Neutrophil (primary cell): ENCODE measurements around the gene STPG1.

ENCODE experiments used
- H3K27ac ChIP-seq: fragments of 200-600 bp; sonication (generic); 2 replicates; pipeline ENCODE4 v1.5.1; 2016; ENCODE audit warnings: mild to moderate bottlenecking, moderate library complexity
- H3K27me3 ChIP-seq: fragments of 200-600 bp; sonication (generic); 2 replicates; pipeline ENCODE4 v1.6.0; 2016; ENCODE audit warnings: mild to moderate bottlenecking
- H3K36me3 ChIP-seq: fragments of 200-600 bp; sonication (generic); 2 replicates; pipeline ENCODE4 v1.5.1; 2017
- H3K4me1 ChIP-seq, 2 experiments: fragments of 200-600 bp in 1 of 2; sonication (generic) in 1 of 2; 1 replicate in 1 of 2; 2 replicates in 1 of 2; pipeline versions ENCODE4 v1.5.1 to v1.6.1; 2013 to 2016; ENCODE audit warnings: low read depth in 1 of 2, low read length in 1 of 2, mild to moderate bottlenecking in 1 of 2, moderate library complexity in 1 of 2; ENCODE audit not compliant: control insufficient read depth in 1 of 2, insufficient read depth in 1 of 2
- H3K4me3 ChIP-seq, 2 experiments: fragments of 200-600 bp in 1 of 2; sonication (generic) in 1 of 2; 1 replicate in 1 of 2; 2 replicates in 1 of 2; pipeline ENCODE4 v1.5.1; 2013 to 2016; ENCODE audit warnings: low read depth in 1 of 2, low read length in 1 of 2, mild to moderate bottlenecking in 1 of 2, moderate library complexity in 1 of 2
- H3K9me3 ChIP-seq: fragments of 200-600 bp; sonication (generic); 2 replicates; pipeline ENCODE4 v1.5.1; 2016
- TF ChIP-seq, protein P1 (sequence below): fragments of 200-600 bp; sonication (generic); IDR thresholded peaks from 2 replicates; pipeline ENCODE4 v1.5.1; 2016; ENCODE audit warnings: antibody characterized with exemption

The STPG1 gene

GRCh38 chr1:24362396-24362795 is 51.2 kb downstream of the STPG1 start:
- TF ChIP-seq, protein P1, sequence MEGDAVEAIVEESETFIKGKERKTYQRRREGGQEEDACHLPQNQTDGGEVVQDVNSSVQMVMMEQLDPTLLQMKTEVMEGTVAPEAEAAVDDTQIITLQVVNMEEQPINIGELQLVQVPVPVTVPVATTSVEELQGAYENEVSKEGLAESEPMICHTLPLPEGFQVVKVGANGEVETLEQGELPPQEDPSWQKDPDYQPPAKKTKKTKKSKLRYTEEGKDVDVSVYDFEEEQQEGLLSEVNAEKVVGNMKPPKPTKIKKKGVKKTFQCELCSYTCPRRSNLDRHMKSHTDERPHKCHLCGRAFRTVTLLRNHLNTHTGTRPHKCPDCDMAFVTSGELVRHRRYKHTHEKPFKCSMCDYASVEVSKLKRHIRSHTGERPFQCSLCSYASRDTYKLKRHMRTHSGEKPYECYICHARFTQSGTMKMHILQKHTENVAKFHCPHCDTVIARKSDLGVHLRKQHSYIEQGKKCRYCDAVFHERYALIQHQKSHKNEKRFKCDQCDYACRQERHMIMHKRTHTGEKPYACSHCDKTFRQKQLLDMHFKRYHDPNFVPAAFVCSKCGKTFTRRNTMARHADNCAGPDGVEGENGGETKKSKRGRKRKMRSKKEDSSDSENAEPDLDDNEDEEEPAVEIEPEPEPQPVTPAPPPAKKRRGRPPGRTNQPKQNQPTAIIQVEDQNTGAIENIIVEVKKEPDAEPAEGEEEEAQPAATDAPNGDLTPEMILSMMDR: no peak
- no peaks in the 10 kb centered on the region for H3K27me3 ChIP-seq
- H3K4me1 ChIP-seq: no peaks in the 10 kb centered on the region
- no peak overlapping the region for H3K27ac ChIP-seq
- H3K4me3 ChIP-seq: no peak overlapping the region
- H3K9me3 ChIP-seq: no peaks in the 10 kb centered on the region
- H3K36me3 ChIP-seq: no peaks in the 10 kb centered on the region

- Histone ChIP-seq H3K9me3 (no peaks in the 10 kb centered on the region), H3K36me3 (no peaks in the 10 kb centered on the region), H3K27me3 (no peaks in the 10 kb centered on the region), H3K4me3 (no peak overlapping the region), H3K4me1 (no peaks in the 10 kb centered on the region), H3K27ac (no peak overlapping the region)
- TF ChIP-seq, protein P1: no peak
Measured at GRCh38 chr1:24361811-24362210, 51.8 kb downstream of the STPG1 start.

GRCh38 chr1:24360681-24361080 is 52.9 kb downstream of the STPG1 start:
- no peaks in the 10 kb centered on the region for H3K36me3 ChIP-seq
- no peak overlapping the region for H3K27ac ChIP-seq
- H3K27me3 ChIP-seq: no peaks in the 10 kb centered on the region
- no peaks in the 10 kb centered on the region for H3K4me1 ChIP-seq
- no peak overlapping the region for H3K4me3 ChIP-seq
- H3K9me3 ChIP-seq: no peaks in the 10 kb centered on the region
- TF ChIP-seq, protein P1: no peak

- no peaks in the 10 kb centered on the region for H3K27me3 ChIP-seq
- H3K27ac ChIP-seq: no peak overlapping the region
Measured at GRCh38 chr1:24357038-24357437, 56.5 kb downstream of the STPG1 start.

DNA sequence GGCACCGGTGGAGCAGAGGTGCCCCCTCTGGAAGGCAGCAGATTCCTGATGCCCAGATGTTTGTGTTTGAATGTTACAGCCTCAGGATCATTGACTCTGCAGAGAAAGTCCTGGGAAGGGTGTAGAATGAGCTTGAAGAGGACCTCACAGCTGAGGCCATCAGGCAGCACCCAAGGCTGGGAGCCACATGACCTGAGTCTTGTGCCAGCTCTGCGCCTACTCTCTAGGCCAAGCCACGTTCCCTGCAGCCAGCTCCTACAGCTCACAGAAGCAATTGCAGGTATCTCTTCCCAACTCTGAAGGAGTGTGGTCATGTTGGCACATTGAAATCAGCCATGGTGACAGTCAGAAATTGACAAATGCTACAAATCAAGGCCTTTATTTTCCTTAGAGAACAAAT is 58.1 kb downstream of the STPG1 start:
- H3K27me3 ChIP-seq: no peaks in the 10 kb centered on the region
- H3K9me3 ChIP-seq: no peaks in the 10 kb centered on the region
- H3K27ac ChIP-seq: no peak overlapping the region
- H3K4me1 ChIP-seq: no peaks in the 10 kb centered on the region
- H3K4me3 ChIP-seq: no peak overlapping the region
- H3K36me3 ChIP-seq: no peaks in the 10 kb centered on the region
- TF ChIP-seq, protein P1: no peak

More at GRCh38 chr1:24357038-24357437, 56.5 kb downstream of the STPG1 start:
- Histone ChIP-seq H3K9me3 (no peaks in the 10 kb centered on the region), H3K4me1 (no peaks in the 10 kb centered on the region), H3K36me3 (no peaks in the 10 kb centered on the region), H3K4me3 (no peak overlapping the region)
- TF ChIP-seq, protein P1: no peak
